GM10248 (cell line): Measurements from ENCODE around the gene NIP7.

Experiments
- CTCF ChIA-PET: fragments of 300-600 bp; sonication (Branson Sonifier 250); formaldehyde crosslinking; extraction: SDS; loops from one replicate; lab custom pipeline; 2021; ENCODE audit warnings: antibody characterized with exemption; lab: Yijun Ruan, JAX
- POLR2A ChIA-PET: fragments of 350-650 bp; sonication (Branson Sonifier 250); formaldehyde crosslinking; extraction: SDS; loops from one replicate; lab custom pipeline; 2020; ENCODE audit warnings: antibody characterized with exemption; lab: Yijun Ruan, JAX
- DNase-seq: peaks from one replicate; pipeline ENCODE4 v3.0.0; 2012; ENCODE audit errors: extremely low spot score
- TF ChIP-seq, protein P1 (sequence below): IDR thresholded peaks from 2 replicates; pipeline ENCODE4 v1.5.1; 2012; ENCODE audit warnings: mild to moderate bottlenecking, low read depth; ENCODE audit errors: extremely low read depth, missing control alignments, control extremely low read depth

The NIP7 gene

GRCh38 chr16:69326172-69326873 is 13.2 kb upstream of the NIP7 start:
- DNase-seq, result no peak
- TF ChIP-seq, protein P1, sequence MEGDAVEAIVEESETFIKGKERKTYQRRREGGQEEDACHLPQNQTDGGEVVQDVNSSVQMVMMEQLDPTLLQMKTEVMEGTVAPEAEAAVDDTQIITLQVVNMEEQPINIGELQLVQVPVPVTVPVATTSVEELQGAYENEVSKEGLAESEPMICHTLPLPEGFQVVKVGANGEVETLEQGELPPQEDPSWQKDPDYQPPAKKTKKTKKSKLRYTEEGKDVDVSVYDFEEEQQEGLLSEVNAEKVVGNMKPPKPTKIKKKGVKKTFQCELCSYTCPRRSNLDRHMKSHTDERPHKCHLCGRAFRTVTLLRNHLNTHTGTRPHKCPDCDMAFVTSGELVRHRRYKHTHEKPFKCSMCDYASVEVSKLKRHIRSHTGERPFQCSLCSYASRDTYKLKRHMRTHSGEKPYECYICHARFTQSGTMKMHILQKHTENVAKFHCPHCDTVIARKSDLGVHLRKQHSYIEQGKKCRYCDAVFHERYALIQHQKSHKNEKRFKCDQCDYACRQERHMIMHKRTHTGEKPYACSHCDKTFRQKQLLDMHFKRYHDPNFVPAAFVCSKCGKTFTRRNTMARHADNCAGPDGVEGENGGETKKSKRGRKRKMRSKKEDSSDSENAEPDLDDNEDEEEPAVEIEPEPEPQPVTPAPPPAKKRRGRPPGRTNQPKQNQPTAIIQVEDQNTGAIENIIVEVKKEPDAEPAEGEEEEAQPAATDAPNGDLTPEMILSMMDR, result no peak
- CTCF ChIA-PET, result interaction anchor here (0.7 to 2.9 kb wide), 7 partner anchors 10 to 14 kb away, joined by 3 to 7 read pairs (median 5); no protein-coding TSS in a partner anchor
- POLR2A ChIA-PET, result interaction anchor here (0.7 kb wide), 2 partner anchors 11 to 424 kb away, joined by 4 to 8 read pairs; no protein-coding TSS in a partner anchor

DNA sequence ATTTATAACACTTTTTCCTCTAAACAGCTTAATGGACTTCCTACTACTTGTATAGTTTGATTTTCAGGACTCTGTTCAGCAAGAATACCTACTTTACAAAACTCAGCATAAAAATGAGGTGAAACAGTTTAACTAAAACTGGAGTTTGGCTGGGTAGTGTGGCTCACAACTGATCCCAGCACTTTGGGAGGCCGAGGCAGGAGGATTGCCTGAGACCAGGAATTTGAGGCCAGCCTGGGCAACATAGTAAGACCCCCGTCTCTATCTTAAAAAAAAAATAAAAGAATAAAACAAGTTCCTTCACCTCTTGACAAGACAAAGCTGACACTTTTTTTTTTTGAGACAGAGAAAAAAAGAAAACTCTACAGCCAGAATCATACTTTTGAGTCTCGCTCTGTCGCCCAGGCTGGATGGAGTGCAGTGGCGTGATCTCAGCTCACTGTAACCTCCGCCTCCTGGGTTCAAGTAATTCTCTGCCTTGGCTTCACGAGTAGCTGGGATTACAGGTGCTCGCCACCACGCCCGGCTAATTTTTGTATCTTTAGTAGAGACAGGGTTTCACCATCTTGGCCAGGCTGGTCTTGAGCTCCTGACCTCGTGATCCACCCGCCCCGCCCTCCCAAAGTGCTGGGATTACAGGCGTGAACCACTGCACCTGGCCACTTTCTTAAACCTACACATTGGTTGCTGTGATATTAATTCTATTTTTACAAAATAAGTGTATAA is 11.8 kb upstream of the NIP7 start:
- POLR2A ChIA-PET, result interaction anchor here (0.6 kb wide), 1 partner anchor 12 kb away, joined by 3 read pairs; no protein-coding TSS in a partner anchor
- CTCF ChIA-PET, result interaction anchor here (0.7 to 2.9 kb wide), 9 partner anchors 8 to 17 kb away, joined by 3 to 9 read pairs (median 7); no protein-coding TSS in a partner anchor
- TF ChIP-seq, protein P1, result no peak
- DNase-seq, result no peak

- ChIA-PET CTCF (interaction anchor here (1.1 to 2.0 kb wide), 7 partner anchors 10 to 18 kb away, joined by 3 to 9 read pairs (median 6); no protein-coding TSS in a partner anchor), POLR2A (no interaction called here)
- TF ChIP-seq, protein P1, result no peak
- DNase-seq, result no peak
Measured at GRCh38 chr16:69328854-69329316, 10.7 kb upstream of the NIP7 start.

GRCh38 chr16:69329369-69330285 is 9.9 kb upstream of the NIP7 start:
- POLR2A ChIA-PET, result interaction anchor here (1.0 kb wide), 1 partner anchor 11 kb away, joined by 3 read pairs; the partner anchor contains the start of gene NIP7
- peak; percentile 64 for DNase-seq
- CTCF ChIA-PET, result interaction anchor here (1.3 to 2.3 kb wide), 7 partner anchors 9 to 425 kb away, joined by 4 to 9 read pairs (median 7); partner anchors contain the start of gene NOB1
- TF ChIP-seq, protein P1, result no peak

DNA sequence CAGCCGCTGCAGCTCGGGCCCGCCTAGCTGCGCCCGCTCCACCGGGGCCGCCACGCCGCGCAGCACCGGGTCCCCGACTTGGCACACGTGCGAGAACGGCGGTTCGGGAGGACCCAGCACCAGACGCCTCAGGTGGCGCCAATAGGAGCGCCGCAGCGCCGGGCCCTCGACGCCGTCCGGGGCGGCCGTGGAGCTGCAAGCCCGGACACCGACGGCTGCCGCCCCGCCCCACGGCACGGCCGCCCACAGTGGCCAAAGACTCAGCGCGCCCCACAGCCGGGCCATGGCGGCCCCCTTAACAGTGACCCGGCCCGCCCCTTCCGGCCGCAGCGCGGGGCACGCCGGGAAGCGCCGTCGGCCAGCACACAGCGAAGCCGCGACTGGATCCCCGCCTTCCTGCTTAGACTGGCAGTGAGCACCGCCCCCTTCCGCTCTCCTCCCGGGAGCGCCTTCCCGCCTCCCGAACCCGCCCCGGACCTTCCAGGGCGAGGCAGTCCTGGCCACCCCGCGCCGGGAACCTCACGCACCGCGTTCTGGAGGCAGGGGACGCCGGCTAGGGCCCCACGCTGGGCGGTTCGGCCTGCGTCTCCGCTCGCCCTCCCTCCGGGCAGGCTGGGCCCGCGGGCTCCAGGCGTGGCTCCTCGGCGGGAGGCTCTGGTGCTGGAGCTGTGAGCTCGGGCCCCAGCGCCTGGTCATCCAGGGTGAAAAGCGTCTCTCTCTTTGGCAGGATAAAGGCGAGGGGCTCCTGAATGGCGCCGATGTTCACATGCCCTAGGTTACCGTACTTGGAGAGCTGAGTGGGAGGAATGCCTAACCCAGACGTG is 9.1 kb upstream of the NIP7 start, which contains the start of gene PDF:
PDF (minus strand) TSS at position 303 of the 824 bp plus-strand sequence; CDS start at position 285, 18 bp downstream.
- POLR2A ChIA-PET, result interaction anchor here (1.0 kb wide), 1 partner anchor 10 kb away, joined by 3 read pairs; the partner anchor contains the start of gene NIP7

More for the DNA sequence above, 9.1 kb upstream of the NIP7 start, which contains the start of gene PDF:
- TF ChIP-seq, protein P1, result no peak
- CTCF ChIA-PET, result interaction anchor here (0.7 to 2.3 kb wide), 5 partner anchors 8 to 424 kb away, joined by 3 to 8 read pairs (median 4); partner anchors contain the start of genes COG8 and NOB1
- DNase-seq, result peak; percentile 94
